ENCODE results near the gene RAB11A.

DNA sequence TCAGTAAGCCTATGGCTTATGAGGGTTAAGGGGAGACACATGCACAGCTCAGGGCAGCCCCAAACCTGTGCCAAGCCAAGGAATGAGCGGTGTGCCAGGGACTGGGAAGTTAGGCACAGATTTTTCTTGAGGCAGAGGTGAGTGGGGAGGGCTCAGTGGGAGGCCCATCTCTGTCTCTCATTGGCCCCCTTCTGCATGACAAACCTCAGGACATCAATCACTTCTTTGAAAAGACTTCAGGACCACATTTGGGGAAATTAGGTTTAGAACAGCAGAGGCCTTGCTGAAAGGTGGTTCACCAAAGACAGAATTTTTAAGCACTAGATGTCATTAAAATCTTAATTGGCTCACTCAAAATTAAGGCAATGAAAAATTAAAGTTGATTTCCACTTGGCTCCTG, 57.2 kb downstream of the RAB11A start:
- TF ChIP-seq, protein P1, sequence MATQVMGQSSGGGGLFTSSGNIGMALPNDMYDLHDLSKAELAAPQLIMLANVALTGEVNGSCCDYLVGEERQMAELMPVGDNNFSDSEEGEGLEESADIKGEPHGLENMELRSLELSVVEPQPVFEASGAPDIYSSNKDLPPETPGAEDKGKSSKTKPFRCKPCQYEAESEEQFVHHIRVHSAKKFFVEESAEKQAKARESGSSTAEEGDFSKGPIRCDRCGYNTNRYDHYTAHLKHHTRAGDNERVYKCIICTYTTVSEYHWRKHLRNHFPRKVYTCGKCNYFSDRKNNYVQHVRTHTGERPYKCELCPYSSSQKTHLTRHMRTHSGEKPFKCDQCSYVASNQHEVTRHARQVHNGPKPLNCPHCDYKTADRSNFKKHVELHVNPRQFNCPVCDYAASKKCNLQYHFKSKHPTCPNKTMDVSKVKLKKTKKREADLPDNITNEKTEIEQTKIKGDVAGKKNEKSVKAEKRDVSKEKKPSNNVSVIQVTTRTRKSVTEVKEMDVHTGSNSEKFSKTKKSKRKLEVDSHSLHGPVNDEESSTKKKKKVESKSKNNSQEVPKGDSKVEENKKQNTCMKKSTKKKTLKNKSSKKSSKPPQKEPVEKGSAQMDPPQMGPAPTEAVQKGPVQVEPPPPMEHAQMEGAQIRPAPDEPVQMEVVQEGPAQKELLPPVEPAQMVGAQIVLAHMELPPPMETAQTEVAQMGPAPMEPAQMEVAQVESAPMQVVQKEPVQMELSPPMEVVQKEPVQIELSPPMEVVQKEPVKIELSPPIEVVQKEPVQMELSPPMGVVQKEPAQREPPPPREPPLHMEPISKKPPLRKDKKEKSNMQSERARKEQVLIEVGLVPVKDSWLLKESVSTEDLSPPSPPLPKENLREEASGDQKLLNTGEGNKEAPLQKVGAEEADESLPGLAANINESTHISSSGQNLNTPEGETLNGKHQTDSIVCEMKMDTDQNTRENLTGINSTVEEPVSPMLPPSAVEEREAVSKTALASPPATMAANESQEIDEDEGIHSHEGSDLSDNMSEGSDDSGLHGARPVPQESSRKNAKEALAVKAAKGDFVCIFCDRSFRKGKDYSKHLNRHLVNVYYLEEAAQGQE (IDR thresholded peaks at IDR 0.05; ENCODE audit: insufficient read depth in 1 of 2, low read depth in 2 of 2, low read length in 1 of 2), result no peak
- TF ChIP-seq, protein P2, sequence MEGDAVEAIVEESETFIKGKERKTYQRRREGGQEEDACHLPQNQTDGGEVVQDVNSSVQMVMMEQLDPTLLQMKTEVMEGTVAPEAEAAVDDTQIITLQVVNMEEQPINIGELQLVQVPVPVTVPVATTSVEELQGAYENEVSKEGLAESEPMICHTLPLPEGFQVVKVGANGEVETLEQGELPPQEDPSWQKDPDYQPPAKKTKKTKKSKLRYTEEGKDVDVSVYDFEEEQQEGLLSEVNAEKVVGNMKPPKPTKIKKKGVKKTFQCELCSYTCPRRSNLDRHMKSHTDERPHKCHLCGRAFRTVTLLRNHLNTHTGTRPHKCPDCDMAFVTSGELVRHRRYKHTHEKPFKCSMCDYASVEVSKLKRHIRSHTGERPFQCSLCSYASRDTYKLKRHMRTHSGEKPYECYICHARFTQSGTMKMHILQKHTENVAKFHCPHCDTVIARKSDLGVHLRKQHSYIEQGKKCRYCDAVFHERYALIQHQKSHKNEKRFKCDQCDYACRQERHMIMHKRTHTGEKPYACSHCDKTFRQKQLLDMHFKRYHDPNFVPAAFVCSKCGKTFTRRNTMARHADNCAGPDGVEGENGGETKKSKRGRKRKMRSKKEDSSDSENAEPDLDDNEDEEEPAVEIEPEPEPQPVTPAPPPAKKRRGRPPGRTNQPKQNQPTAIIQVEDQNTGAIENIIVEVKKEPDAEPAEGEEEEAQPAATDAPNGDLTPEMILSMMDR (IDR thresholded peaks at IDR 0.05), result no peak
- TF ChIP-seq POLR2AphosphoS5 (IDR thresholded peaks at IDR 0.05; ENCODE audit: low read depth, low read length), result no peak

All from Panc1 (cell line).